NCI-H510A (cell line): ENCODE results near the gene WNT2B.
"Not testable (repeated sequence)": the region's sequence is repeated elsewhere in the genome, so short reads cannot be mapped to it uniquely, and the experiment has no call there.

ENCODE experiments used
- DNase-seq: peaks from one replicate; lab custom pipeline; 2025; lab: John Stamatoyannopoulos, UW

WNT2B gene

GRCh38 chr1:112508278-112509004, at the start of gene WNT2B:
Gene WNT2B (plus strand): TSS chr1:112508965. CDS start chr1:112509263, 298 bp downstream.
- DNase-seq: no peak

GRCh38 chr1:112460615-112461014, 48.1 kb upstream of the WNT2B start:
- DNase-seq: peak; percentile 6

- peak; percentile 45 for DNase-seq
These were observed 47.4 kb upstream of the WNT2B start for GRCh38 chr1:112461200-112461871.

- no peak for DNase-seq
These were observed 45.8 kb upstream of the WNT2B start for GRCh38 chr1:112462953-112463279.

GRCh38 chr1:112464501-112464900, 44.3 kb upstream of the WNT2B start:
- DNase-seq: peak; percentile 21

- no peak for DNase-seq
These were observed 43.6 kb upstream of the WNT2B start for GRCh38 chr1:112465122-112465521.

- peak; percentile 89 for DNase-seq
These were observed 42.6 kb upstream of the WNT2B start for GRCh38 chr1:112466078-112466660.

- DNase-seq: not testable (repeated sequence)
These were observed 38.4 kb upstream of the WNT2B start for GRCh38 chr1:112470324-112470723.

GRCh38 chr1:112470966-112471365, 37.8 kb upstream of the WNT2B start:
- no peak for DNase-seq

- DNase-seq: no peak
These were observed 36.6 kb upstream of the WNT2B start for GRCh38 chr1:112472142-112472541.

GRCh38 chr1:112477550-112477949, 31.2 kb upstream of the WNT2B start:
- no peak for DNase-seq

GRCh38 chr1:112478314-112478713, 30.5 kb upstream of the WNT2B start:
- no peak for DNase-seq

GRCh38 chr1:112486063-112486462, 22.7 kb upstream of the WNT2B start:
- not testable (repeated sequence) for DNase-seq

GRCh38 chr1:112487686-112488085, 21.1 kb upstream of the WNT2B start:
- DNase-seq: not testable (repeated sequence)

GRCh38 chr1:112488141-112488540, 20.6 kb upstream of the WNT2B start:
- no peak for DNase-seq

GRCh38 chr1:112492076-112492475, 16.7 kb upstream of the WNT2B start:
- no peak for DNase-seq

GRCh38 chr1:112493351-112493750, 15.4 kb upstream of the WNT2B start:
- DNase-seq: no peak

- DNase-seq: no peak
These were observed 12.5 kb upstream of the WNT2B start for GRCh38 chr1:112496290-112496689.

GRCh38 chr1:112501810-112502641, 6.7 kb upstream of the WNT2B start:
- peak; percentile 36 for DNase-seq

- DNase-seq: no peak
These were observed 5.9 kb upstream of the WNT2B start for GRCh38 chr1:112502826-112503225.

GRCh38 chr1:112504001-112504660, 4.6 kb upstream of the WNT2B start:
- no peak for DNase-seq
